Stimulated activated CD8-positive, alpha-beta memory T cell treated with anti-CD3 and anti-CD28 coated beads, Interleukin-7, amount 100 ng/mL, for 4 hours (primary cell): ENCODE measurements around the gene MMP28.

Experiments
- DNase-seq, 2 donors: peaks; one replicate each; pipeline ENCODE4 v3.0.0-alpha.2; 2020; ENCODE audit warnings: low read depth in 2 of 2

Gene MMP28

GRCh38 chr17:35726127-35726952 lies 69.1 kb downstream of the MMP28 start:
- DNase-seq, result no peak

GRCh38 chr17:35725802-35726126 lies 69.7 kb downstream of the MMP28 start:
- DNase-seq, result no peak

- no peak for DNase-seq
Observed at GRCh38 chr17:35725058-35725457, 70.4 kb downstream of the MMP28 start.

- no peak for DNase-seq
Observed at GRCh38 chr17:35723735-35724134, 71.7 kb downstream of the MMP28 start.

- no peak for DNase-seq
Observed at GRCh38 chr17:35717475-35717874, 78.0 kb downstream of the MMP28 start.

- no peak for DNase-seq
Observed at GRCh38 chr17:35716897-35717465, 78.5 kb downstream of the MMP28 start.

- DNase-seq, result no peak
Observed at GRCh38 chr17:35716173-35716572, 79.3 kb downstream of the MMP28 start.
